ES-I3 (cell line): Measurements from ENCODE around the gene ASB1.

Experiments
- H3K36me3 ChIP-seq: 2 replicates; pipeline ENCODE4 v1.6.1; 2013; ENCODE audit warnings: mild to moderate bottlenecking, low read length, control low read depth, moderate library complexity; ENCODE audit not compliant: insufficient read depth
- H3K4me1 ChIP-seq: 2 replicates; pipeline ENCODE4 v1.6.1; 2013; ENCODE audit warnings: mild to moderate bottlenecking, control low read depth, low read length; ENCODE audit not compliant: insufficient read depth
- H3K9ac ChIP-seq: 2 replicates; pipeline ENCODE4 v1.6.1; 2013; ENCODE audit warnings: low read depth, mild to moderate bottlenecking, low read length, moderate library complexity
- H3K9me3 ChIP-seq: 2 replicates; pipeline ENCODE4 v1.6.1; 2013; ENCODE audit warnings: mild to moderate bottlenecking, low read length, moderate library complexity; ENCODE audit not compliant: control insufficient read depth, insufficient read depth

Gene ASB1

DNA sequence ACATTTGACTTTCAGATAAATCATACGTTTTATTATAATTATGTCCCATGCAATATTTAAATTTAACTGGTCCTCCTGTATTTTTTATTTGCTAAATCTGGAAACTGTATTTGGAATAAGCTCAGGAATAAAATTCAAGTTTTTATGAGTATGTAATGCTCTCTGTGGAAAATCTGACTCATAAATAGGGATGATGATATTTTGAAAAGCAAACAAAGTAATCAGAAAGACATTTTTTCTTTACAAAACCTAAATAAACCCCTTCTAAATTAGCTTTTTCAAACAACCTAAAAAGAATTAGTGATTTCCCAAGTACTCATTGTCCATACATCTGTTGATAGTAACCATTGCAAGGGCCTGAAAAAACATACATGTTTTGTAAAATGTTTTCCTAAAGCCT lies 41.1 kb downstream of the ASB1 start:
- H3K9me3 ChIP-seq: peaks cover 4% of the 10 kb centered on the region
- H3K36me3 ChIP-seq: no peaks in the 10 kb centered on the region
- no peak overlapping the region for H3K9ac ChIP-seq
- H3K4me1 ChIP-seq: no peaks in the 10 kb centered on the region

DNA sequence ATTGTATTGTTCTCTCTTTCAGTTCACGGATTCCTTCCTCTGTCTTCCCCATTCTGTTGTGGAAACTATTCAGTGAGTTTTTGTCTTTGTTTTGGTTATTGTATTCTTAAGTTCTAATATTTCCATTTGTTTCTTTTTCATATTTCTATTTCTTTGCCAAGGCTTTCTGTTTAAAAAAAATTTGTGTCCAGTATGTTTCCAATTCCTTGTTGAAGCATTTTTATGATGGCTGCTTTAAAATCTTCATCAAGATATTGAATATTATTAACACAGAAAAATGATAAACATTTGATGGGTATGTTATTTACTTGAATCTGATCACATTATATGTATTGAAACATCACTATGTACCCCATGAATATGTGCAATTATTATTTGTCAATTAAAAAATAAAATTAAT lies 42.4 kb downstream of the ASB1 start:
- Histone ChIP-seq H3K4me1 (no peaks in the 10 kb centered on the region), H3K9me3 (peaks cover 4% of the 10 kb centered on the region), H3K9ac (no peak overlapping the region), H3K36me3 (no peaks in the 10 kb centered on the region)

DNA sequence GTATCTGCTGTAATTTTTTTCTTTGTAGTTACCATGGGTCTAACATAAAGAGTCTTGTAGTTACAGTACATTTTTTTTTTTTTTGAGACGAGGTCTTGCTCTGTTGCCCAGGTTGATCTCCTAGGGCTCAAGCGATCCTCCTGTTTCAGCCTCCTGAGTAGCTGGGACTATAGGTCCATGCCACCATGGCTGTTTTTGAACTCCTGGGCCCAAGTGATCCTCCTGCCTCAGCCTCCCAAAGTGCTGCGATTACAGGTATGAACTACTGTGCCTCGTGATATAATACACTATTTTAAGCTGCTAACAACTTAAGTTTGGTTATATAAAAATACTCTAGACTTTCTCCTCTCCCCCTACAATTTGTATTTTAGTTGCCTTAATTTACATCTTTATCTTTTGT lies 46.3 kb downstream of the ASB1 start:
- Histone ChIP-seq H3K36me3 (no peaks in the 10 kb centered on the region), H3K9ac (no peak overlapping the region), H3K9me3 (peaks cover 4% of the 10 kb centered on the region), H3K4me1 (peaks cover 4% of the 10 kb centered on the region; the same call in 1 of the 2 replicates)

DNA sequence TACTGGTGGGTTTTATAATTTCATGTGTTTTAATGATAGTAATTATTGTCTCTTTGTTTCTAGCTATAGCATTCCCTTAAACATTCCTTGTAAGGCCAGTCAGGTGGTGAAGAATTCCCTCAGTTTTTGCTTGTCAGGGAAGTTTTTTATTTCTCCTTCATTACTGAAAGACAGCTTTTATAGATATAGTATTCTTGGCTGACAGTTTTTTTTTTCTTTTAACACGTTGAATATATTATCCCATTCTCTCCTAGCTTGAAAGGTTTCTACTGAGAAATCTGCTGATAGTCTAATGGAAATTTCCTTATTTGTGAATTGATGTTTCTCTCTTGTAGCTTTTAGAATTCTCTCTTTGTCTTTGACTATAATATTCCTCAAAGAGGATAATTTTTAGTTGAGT lies 46.8 kb downstream of the ASB1 start:
- Histone ChIP-seq H3K36me3 (no peaks in the 10 kb centered on the region), H3K9me3 (peaks cover 4% of the 10 kb centered on the region), H3K9ac (no peak overlapping the region), H3K4me1 (peaks cover 4% of the 10 kb centered on the region; the same call in 1 of the 2 replicates)

DNA sequence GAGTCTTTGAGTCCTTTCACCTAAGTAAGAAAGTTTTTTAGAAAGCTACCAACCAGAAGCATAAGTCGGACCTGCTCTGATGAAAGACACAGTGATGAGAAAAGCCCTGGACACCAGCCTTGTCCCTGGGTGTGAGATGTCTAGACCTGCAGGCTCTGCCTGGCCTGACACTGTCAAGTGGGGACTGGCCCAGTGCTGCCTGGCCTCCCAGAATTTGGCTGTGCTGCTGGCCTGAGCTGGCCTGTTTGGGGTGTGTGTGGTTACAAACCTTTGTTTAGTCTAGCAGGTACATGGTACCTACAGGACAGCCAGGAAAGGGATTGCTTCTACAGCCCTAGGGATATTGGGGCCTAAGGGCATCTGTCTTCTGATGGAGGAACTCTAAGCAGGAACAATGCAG lies 48.3 kb downstream of the ASB1 start:
- peaks cover 4% of the 10 kb centered on the region; the same call in 1 of the 2 replicates for H3K4me1 ChIP-seq
- H3K36me3 ChIP-seq: no peaks in the 10 kb centered on the region
- no peaks in the 10 kb centered on the region; the same call in 1 of the 2 replicates for H3K9me3 ChIP-seq
- no peak overlapping the region for H3K9ac ChIP-seq

DNA sequence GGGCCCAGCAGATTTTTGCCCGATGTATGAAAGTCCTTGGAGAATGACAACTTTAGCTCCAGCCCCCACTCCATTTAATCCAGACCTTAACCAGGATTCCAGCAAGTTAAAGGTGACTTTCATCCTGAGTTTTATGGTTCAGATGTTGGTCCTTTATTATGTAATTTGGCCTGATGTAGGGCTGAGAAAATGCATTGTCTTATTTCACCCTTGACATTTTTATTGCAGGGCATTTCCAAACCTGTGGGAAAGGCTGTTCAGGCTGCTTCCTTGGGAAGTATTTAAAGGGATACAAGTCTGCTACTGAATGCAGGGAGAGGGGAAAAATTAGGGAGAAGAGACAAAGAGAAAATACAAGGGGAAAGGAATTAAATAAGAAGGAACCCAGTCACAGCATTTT lies 48.8 kb downstream of the ASB1 start:
- no peaks in the 10 kb centered on the region for H3K36me3 ChIP-seq
- no peaks in the 10 kb centered on the region; the same call in 1 of the 2 replicates for H3K9me3 ChIP-seq
- H3K9ac ChIP-seq: no peak overlapping the region
- peaks cover 4% of the 10 kb centered on the region; the same call in 1 of the 2 replicates for H3K4me1 ChIP-seq

DNA sequence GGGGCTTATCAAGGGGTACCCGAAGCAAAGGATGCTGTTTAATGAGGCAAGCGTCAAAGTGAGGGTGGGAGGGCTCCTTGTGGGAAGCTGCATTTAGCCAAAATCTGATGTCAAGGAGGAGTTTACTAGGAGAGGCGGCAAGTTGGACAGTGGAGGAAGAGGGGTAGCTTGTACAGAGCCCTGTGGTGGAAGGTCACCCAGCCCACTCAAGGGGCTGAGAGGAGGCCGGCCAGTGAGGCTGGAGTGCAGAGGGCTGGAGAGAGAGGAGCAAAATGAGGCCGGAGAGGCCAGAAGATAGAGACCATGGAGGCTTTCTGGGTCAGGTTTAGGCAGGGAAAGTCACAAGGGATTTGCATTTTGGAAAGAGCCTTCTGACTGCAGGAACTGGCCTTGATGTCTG lies 49.5 kb downstream of the ASB1 start:
- Histone ChIP-seq H3K4me1 (peaks cover 4% of the 10 kb centered on the region; the same call in 1 of the 2 replicates), H3K36me3 (no peaks in the 10 kb centered on the region), H3K9me3 (no peaks in the 10 kb centered on the region; the same call in 1 of the 2 replicates), H3K9ac (no peak overlapping the region)

DNA sequence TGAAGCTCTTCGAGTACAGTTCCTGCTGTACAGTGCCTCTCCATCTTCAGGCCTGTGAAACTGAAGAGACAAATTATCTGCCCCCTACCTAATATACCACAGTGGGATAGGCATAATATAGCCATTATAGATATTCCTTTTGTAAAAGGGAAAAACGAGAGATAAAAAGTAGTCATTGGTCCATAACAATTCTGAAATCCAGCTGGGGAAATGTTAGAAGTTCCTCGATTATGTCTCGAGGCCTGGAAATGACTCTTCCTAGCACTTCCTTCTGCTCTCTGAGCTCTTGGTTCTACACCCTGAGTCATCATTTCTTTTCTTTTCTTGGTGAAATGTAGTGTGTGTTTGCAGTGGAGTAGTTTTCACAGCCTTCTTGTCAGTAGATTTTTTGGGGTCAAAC lies 51.5 kb downstream of the ASB1 start:
- H3K9ac ChIP-seq: no peak overlapping the region
- peaks cover 4% of the 10 kb centered on the region; the same call in 1 of the 2 replicates for H3K4me1 ChIP-seq
- no peaks in the 10 kb centered on the region for H3K9me3 ChIP-seq
- H3K36me3 ChIP-seq: no peaks in the 10 kb centered on the region

DNA sequence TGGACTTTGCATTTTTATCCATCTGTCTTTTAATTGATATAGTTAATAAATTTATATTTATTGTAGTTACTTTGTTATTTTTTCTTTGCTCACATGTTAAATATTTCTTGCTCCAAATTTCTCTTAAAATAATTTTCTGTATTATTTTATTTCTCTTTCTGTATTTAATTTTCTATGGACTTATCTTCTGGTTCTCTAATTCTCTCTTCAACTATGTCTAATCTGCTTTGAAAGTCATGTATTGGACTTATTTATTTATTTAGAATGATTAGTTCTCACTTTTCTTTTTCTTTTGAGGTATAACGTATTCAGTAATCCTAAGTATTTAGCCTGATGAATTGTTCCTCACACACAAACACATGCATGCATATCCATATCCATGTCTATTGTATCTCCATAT lies 53.1 kb downstream of the ASB1 start:
- H3K36me3 ChIP-seq: no peaks in the 10 kb centered on the region
- H3K9me3 ChIP-seq: no peaks in the 10 kb centered on the region
- peaks cover 4% of the 10 kb centered on the region; the same call in 1 of the 2 replicates for H3K4me1 ChIP-seq
- H3K9ac ChIP-seq: no peak overlapping the region

DNA sequence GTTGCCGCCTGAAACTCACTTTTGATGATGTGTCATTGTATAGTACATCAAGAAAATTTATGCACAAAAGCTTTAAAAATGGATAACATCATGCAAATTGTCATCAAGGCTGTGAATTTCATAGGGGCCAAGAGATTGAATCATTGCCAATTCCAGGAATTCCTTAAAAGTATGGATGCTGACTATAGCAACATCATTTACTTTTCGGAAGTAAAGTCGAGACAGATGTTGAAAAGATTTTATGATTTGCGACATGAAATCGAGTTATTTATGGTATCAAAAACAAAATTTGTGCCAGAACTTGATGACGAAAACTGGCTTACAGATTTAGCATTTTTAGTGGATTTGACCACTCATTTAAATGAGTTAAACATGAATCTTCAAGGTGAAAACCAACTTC lies 56.3 kb downstream of the ASB1 start:
- no peak overlapping the region for H3K9ac ChIP-seq
- H3K4me1 ChIP-seq: no peaks in the 10 kb centered on the region
- H3K9me3 ChIP-seq: no peaks in the 10 kb centered on the region

DNA sequence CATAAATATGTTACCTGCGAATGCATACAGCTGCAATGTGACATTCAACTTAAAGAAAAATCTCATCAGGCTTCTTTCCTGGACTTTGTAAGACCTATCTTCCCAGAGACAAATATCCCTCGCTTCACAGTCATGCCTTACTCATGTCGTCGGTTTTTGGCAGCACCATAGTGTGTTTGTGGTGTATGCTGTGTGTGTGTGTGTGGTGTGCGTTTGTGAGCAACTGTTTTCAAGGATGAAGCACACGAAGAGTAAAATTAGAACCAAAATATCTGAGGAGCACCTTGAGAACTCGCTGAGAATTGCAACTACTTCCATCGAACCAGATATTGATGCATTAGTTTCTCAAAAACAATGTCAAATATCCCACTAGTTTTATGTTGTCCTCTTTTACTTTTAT lies 56.9 kb downstream of the ASB1 start:
- Histone ChIP-seq H3K36me3 (no peaks in the 10 kb centered on the region), H3K4me1 (no peaks in the 10 kb centered on the region), H3K9me3 (no peaks in the 10 kb centered on the region), H3K9ac (no peak overlapping the region)

More for the DNA sequence above, 56.3 kb downstream of the ASB1 start:
- H3K36me3 ChIP-seq: no peaks in the 10 kb centered on the region

DNA sequence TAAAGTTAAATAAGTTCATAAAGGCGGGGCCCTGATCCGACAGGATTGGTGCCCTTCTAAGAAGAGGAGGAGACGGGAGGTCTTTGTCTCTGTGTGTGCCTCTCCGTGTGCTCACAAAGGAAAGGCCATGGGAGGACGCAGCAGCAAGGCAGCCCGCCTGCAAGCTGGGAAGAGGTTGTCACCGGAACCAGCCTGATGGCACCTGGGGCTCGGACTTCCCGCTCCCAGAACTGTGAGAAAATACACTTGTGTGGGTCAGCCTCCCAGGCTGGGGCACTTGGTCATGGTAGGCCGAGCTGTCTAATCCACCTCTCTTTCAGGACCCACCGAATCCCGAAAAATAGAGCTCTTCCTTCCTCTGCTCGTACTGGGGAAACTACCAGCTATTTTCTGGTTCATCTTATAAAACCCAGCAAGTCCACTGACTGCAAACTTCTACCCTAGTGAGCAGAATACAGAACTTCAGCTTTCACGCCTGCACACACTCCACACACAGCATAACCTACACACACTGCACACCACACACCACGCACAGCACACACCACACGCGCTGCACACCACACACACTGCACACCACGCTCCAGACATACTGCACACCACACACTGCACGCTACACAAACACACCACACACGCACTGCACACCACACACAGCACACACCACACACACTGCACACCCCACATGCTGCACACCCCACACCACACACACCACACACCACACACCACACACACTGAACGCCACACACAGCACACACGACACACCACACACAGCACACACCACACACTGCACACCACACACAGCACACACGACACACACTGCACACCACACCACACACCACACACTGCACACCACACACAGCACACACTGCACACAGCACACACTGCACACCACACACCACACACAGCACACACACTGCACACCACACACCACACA lies 58.1 kb downstream of the ASB1 start:
- Histone ChIP-seq H3K9ac (no peak overlapping the region), H3K4me1 (no peaks in the 10 kb centered on the region), H3K9me3 (no peaks in the 10 kb centered on the region), H3K36me3 (no peaks in the 10 kb centered on the region)

DNA sequence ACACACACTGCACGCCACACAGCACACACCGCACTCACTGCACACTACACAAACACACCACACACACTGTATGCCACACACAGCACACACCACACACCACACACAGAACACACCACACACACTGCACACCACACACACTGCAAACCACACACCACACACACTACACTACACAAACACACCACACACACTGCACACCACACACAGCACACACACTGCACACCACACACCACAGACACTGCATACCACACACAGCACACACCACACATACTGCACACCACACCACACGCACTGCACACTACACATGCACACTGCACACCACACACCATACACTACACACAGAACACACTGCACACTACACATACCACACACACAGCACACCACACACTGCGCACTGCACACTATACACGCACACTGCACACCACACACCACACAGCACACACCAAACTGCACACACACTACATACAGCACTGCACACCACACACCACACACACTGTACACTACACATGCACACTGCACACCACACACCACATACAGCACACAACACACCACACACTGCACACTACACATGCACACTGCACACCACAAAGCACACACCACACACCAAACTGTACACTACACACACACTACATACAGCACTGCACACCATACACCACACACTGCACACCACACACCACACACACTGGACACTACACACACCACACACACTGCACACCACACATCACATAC lies 59.6 kb downstream of the ASB1 start:
- H3K9ac ChIP-seq: no peak overlapping the region
- H3K4me1 ChIP-seq: no peaks in the 10 kb centered on the region
- no peaks in the 10 kb centered on the region for H3K9me3 ChIP-seq
- no peaks in the 10 kb centered on the region for H3K36me3 ChIP-seq

DNA sequence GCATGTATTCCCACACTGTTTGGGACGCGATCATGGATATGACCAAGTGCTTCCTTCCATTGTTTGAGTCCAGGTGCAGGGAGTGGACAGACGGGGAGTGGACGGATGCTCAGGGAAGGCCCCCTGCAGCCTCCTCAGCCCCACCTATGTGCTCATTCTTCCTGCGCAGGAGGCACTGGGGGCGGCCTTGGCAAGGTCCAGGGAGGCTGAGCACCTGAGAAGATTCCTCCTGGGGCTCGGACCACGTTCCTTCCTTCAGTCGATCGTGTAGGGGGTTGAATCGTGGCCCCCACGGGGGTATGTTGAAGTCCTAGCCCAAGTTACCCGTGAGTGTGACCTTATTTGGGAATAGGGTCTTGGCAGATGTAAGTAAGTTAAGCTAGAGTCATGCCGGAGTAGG lies 60.4 kb downstream of the ASB1 start:
- Histone ChIP-seq H3K9ac (no peak overlapping the region), H3K4me1 (no peaks in the 10 kb centered on the region), H3K9me3 (no peaks in the 10 kb centered on the region), H3K36me3 (no peaks in the 10 kb centered on the region)
